ENCODE data around the gene APC2.

Gene APC2

DNA sequence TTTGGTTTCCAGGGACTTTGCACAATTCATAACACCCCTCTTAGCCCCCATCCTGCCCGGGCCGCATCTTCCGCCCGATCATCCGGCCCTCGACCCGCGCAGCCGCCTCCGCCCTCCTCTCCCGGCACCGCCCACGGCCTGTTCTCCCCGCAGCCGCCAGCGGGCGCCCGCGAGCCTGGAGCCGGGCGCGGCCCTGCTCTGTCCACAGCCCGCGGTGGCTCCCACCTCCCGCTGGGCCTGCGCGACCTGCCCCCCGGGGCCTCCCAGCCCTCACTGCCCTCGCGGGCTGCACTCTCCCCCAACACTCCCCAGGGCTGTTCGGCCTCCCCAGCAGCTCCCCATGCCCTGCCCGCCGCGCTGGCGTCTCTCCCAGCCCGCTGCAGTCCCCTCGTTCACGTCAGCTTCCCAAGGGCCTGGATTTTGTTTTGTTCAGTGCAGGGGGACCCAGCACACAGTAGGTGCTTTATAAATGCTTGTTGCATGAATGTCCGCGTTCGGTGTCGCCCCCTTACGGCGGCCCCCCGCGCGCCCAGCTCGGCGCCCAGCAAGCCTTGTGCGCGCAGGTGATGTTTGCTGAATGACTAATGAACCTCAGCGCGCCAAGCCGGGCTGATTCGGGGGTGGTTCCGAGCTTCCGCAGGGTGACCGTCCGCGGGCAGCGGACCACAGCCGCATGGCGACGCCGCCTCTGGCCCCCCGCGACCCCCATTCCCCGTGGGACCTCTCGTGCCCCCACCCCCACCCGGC is 4.6 kb upstream of the APC2 start:
- Histone ChIP-seq H3K36me3 (ENCODE audit: control insufficient read depth, insufficient read depth, low read length) (peaks cover 25% of the 10 kb centered on the region), H3K27me3 (ENCODE audit: control insufficient read depth, insufficient read depth, low read length) (peaks cover 48% of the 10 kb centered on the region), H3K9me3 (ENCODE audit: control insufficient read depth, insufficient read depth, low read depth, low read length) (no peaks in the 10 kb centered on the region), H3K4me3 (ENCODE audit: low read depth, low read length) (peak overlapping the region; percentile 75), H3K9ac (ENCODE audit: low read length) (peak overlapping the region; percentile 58), H3K4me1 (ENCODE audit: control insufficient read depth, insufficient read depth, low read length) (peaks cover 17% of the 10 kb centered on the region; the same call in 1 of the 2 replicates), H3K27ac (ENCODE audit: low read depth, low read length) (no peak overlapping the region)

DNA sequence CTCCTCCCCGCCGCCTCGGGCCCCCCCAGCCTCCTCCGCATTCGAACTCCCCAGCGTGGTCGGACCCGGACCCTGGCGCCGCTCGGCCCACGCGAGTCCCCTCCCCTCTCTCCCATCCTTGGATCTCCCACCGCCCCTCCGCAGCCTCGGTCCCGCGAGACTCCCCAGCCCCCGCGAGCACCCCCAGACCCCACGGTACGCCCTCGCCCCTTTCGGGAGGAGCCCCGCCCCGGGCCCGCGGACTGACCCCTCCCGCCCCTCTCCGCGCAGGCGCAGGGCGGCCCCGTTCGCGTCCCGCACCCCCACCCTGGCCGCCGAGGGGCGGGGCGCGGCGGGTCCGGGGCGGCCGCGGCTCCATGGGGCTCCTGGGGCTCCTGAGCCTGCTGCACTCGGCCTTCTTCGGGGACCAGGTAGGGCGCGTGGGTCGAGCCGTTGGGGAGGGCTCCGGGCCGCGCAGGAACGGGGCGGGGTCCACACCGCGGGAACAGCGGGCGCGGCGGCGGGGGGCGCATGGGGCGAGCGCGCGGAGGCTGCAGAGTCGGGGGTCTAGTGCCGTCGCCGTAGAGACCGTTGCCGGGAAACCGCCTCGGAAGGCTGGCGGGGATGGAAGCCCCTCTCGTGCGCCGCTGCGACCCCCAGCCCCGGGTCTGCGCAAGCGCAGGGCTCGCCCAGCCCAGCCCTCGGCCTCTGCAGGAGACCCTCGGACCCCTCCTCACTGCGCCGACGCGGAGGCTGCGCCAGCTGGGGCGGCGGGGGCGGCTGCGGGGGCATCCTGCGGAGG is 3.8 kb upstream of the APC2 start:
- Histone ChIP-seq H3K9ac (ENCODE audit: low read length) (no peak overlapping the region), H3K27ac (ENCODE audit: low read depth, low read length) (no peak overlapping the region), H3K27me3 (ENCODE audit: control insufficient read depth, insufficient read depth, low read length) (peaks cover 55% of the 10 kb centered on the region), H3K4me1 (ENCODE audit: control insufficient read depth, insufficient read depth, low read length) (peaks cover 17% of the 10 kb centered on the region; the same call in 1 of the 2 replicates), H3K9me3 (ENCODE audit: control insufficient read depth, insufficient read depth, low read depth, low read length) (no peaks in the 10 kb centered on the region), H3K36me3 (ENCODE audit: control insufficient read depth, insufficient read depth, low read length) (peaks cover 17% of the 10 kb centered on the region), H3K4me3 (ENCODE audit: low read depth, low read length) (peak overlapping the region; percentile 75)

DNA sequence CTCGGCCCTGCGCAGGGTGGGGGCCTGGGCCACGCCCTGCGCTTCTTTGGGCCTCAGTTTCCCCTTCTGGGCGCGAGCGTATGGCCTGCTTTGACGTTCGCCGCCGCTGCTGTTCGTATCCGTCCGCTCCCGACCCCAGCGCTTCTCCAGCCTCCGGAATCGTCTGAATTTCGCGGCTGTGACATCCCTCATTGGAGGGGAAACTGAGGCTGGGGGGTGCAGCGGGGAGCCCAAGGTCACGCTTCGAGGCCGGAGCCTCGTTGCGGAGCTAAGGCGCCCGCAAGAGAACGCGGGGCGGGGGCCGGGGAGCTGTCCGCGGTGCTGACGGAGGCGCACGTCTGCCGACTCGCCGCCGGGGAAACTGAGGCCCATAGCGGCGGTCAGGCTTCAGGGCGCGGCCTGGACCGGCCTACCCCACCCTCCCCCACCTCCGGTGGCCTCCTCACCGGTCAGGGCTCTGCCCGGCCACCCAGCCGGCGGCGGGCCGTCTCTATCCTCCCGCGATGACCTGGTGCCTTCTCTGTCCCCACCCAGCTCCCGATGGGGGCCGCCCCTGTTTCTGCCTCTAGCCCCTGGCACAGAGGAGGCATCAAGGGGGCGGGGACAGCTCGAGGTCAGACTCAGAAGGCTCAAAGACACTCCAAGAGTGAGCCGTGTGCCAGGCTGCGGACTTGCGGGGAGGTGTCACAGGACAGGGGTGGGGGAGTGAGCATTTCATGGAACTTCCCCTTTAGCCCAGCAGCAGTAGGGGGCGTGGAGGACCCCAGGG is 3.0 kb upstream of the APC2 start:
- H3K36me3 ChIP-seq (ENCODE audit: control insufficient read depth, insufficient read depth, low read length): peaks cover 10% of the 10 kb centered on the region
- no peak overlapping the region for H3K27ac ChIP-seq (ENCODE audit: low read depth, low read length)
- peaks cover 17% of the 10 kb centered on the region; the same call in 1 of the 2 replicates for H3K4me1 ChIP-seq (ENCODE audit: control insufficient read depth, insufficient read depth, low read length)
- H3K27me3 ChIP-seq (ENCODE audit: control insufficient read depth, insufficient read depth, low read length): peaks cover 63% of the 10 kb centered on the region
- H3K9me3 ChIP-seq (ENCODE audit: control insufficient read depth, insufficient read depth, low read depth, low read length): no peaks in the 10 kb centered on the region
- no peak overlapping the region for H3K9ac ChIP-seq (ENCODE audit: low read length)
- peak overlapping the region; percentile 75 for H3K4me3 ChIP-seq (ENCODE audit: low read depth, low read length)

DNA sequence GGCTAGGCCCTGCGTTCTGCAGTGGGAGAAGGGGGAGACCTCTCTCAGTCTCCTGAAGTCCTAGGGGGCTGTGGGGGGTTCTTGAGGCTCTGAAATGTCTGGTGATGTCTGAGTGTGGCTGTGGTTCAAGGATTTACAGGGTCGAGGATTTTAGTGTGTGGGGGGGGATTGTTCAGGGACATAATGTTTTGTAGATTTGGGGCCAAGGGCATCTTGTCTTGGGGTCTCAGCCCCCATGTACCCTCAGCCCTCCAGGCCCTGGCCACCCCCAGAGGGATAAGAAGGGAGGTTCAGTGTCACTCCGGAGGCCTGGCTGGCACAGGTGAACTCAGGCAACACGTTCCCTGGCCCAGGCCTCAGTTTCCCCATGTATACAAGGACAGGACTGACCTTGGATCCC is 2.4 kb upstream of the APC2 start:
- peaks cover 69% of the 10 kb centered on the region for H3K27me3 ChIP-seq (ENCODE audit: control insufficient read depth, insufficient read depth, low read length)
- no peaks in the 10 kb centered on the region for H3K9me3 ChIP-seq (ENCODE audit: control insufficient read depth, insufficient read depth, low read depth, low read length)
- H3K4me1 ChIP-seq (ENCODE audit: control insufficient read depth, insufficient read depth, low read length): peaks cover 21% of the 10 kb centered on the region; the same call in 1 of the 2 replicates
- no peak overlapping the region for H3K4me3 ChIP-seq (ENCODE audit: low read depth, low read length)
- H3K27ac ChIP-seq (ENCODE audit: low read depth, low read length): no peak overlapping the region
- H3K36me3 ChIP-seq (ENCODE audit: control insufficient read depth, insufficient read depth, low read length): peaks cover 3% of the 10 kb centered on the region
- H3K9ac ChIP-seq (ENCODE audit: low read length): no peak overlapping the region

DNA sequence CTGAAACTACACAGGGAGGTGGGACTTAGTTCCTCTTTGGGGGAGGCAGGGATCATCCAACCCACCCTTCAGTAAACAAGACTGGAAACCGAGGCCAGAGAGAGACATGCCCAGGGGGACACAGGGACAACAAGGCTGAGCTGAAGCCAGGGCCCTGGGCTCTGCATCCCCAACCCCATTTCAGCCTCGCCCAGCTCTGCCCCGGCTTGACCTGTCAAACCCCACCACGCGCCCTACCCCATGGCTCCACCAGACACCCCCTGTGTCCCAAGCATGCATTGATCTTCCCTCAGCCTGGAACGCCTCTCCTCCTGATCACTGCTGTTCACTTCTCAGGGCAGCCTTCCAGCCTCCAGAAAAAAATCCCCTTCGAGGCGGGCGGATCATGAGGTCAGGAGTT is 2.0 kb upstream of the APC2 start:
- H3K27ac ChIP-seq (ENCODE audit: low read depth, low read length): no peak overlapping the region
- no peaks in the 10 kb centered on the region for H3K36me3 ChIP-seq (ENCODE audit: control insufficient read depth, insufficient read depth, low read length)
- peaks cover 26% of the 10 kb centered on the region; the same call in 1 of the 2 replicates for H3K4me1 ChIP-seq (ENCODE audit: control insufficient read depth, insufficient read depth, low read length)
- no peaks in the 10 kb centered on the region for H3K9me3 ChIP-seq (ENCODE audit: control insufficient read depth, insufficient read depth, low read depth, low read length)
- no peak overlapping the region for H3K9ac ChIP-seq (ENCODE audit: low read length)
- no peak overlapping the region for H3K4me3 ChIP-seq (ENCODE audit: low read depth, low read length)
- peaks cover 74% of the 10 kb centered on the region for H3K27me3 ChIP-seq (ENCODE audit: control insufficient read depth, insufficient read depth, low read length)

DNA sequence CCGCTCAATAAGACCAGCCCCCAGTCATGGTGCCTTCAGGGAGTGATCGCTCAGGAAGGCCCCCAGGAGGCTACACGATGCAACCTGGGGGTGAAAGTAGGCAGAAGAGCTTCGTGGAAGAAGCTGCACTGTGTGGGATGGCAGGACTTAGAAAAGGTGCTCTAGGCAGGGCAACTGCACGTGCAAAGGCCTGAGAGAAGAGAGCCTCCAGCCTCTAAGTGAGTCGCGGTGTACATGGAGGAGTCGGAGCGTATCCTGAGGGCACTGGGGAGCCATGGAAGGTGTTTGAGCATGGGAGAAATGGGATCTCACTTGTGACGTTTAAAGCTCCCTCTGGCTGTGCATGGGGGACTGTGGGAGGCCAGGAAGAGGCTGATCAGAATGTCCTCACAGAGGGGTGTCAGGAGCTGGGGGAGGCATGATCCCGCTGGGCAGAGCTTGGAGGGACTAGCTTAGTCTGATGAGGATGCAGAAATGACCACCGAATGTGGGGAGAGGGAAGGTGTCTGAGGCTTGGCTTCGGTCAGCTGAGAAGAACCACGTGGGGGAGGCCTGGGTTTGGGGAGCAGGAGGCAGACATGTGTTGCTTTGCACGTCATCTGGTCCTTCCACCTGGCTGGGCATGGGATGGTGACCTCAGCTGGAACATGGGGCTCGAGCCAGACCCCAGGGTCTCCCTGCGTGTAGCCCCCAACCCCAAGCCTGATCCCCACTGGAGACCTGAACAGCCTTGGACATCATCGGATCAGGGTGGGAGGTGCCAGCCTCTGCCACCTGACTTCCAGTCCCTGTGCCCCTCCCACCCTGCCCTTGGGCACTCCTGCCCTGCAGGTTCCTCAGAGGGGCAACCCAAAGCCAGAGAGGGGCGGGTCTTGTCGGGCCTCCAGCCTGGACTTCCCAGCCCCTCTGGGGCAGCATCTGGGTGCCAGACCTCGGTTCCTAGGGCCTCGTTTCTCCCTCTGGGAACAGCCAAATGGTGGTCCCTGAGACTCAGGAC is 1.1 kb downstream of the APC2 start:
- peaks cover 99% of the 10 kb centered on the region for H3K27me3 ChIP-seq (ENCODE audit: control insufficient read depth, insufficient read depth, low read length)
- no peak overlapping the region for H3K27ac ChIP-seq (ENCODE audit: low read depth, low read length)

DNA sequence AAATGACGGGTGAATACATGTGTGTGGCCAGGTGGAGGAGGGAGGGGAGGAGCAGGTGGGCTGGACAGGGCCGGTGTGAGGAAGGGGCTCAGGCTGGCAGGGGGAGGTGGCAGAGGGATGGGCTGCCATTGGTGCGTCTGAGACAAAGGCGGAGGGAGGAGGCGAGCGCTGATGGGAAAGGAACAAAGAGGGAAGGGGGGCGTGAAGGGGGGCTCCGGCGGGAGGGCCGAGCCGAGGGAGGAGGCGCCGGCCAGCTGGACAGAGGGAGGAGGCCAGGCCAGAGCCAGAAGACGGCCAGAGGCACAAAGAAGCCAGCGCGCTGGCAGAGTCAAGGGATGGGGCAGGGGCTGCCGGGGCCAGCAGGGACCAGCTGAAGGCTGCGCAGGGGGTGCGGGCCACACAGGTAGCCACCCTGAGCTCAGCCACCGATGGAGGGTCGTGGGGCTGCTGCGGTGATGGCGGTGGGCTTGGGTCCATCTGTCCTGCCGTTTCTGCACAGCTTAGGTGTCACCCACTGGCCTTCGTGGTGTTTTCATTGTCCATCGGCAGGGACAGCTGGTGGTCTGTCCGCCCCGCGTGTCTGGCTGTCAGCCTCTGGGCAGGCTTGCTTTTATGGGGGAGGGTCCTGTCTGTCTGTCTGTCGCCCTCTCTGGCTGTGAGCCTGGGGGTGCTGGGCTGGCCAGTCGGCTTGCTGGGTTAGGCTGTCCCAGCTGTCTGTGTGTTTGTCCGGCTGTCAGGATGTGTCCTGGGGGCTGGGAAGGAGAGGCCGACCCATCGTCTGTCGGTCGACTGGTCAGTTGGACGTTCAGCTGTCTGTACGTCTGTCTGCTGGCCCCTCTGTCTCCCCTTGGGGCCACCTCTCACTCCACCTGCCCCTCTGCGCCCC is 2.2 kb downstream of the APC2 start:
- no peak overlapping the region for H3K4me3 ChIP-seq (ENCODE audit: low read depth, low read length)
- H3K27me3 ChIP-seq (ENCODE audit: control insufficient read depth, insufficient read depth, low read length): peaks cover 99% of the 10 kb centered on the region
- H3K9me3 ChIP-seq (ENCODE audit: control insufficient read depth, insufficient read depth, low read depth, low read length): no peaks in the 10 kb centered on the region
- H3K9ac ChIP-seq (ENCODE audit: low read length): no peak overlapping the region
- H3K27ac ChIP-seq (ENCODE audit: low read depth, low read length): no peak overlapping the region
- no peaks in the 10 kb centered on the region for H3K36me3 ChIP-seq (ENCODE audit: control insufficient read depth, insufficient read depth, low read length)
- peaks cover 16% of the 10 kb centered on the region for H3K4me1 ChIP-seq (ENCODE audit: control insufficient read depth, insufficient read depth, low read length)

More for the DNA sequence above, 1.1 kb downstream of the APC2 start:
- Histone ChIP-seq H3K4me3 (ENCODE audit: low read depth, low read length) (no peak overlapping the region), H3K4me1 (ENCODE audit: control insufficient read depth, insufficient read depth, low read length) (peaks cover 17% of the 10 kb centered on the region), H3K9me3 (ENCODE audit: control insufficient read depth, insufficient read depth, low read depth, low read length) (no peaks in the 10 kb centered on the region), H3K36me3 (ENCODE audit: control insufficient read depth, insufficient read depth, low read length) (no peaks in the 10 kb centered on the region), H3K9ac (ENCODE audit: low read length) (no peak overlapping the region)

DNA sequence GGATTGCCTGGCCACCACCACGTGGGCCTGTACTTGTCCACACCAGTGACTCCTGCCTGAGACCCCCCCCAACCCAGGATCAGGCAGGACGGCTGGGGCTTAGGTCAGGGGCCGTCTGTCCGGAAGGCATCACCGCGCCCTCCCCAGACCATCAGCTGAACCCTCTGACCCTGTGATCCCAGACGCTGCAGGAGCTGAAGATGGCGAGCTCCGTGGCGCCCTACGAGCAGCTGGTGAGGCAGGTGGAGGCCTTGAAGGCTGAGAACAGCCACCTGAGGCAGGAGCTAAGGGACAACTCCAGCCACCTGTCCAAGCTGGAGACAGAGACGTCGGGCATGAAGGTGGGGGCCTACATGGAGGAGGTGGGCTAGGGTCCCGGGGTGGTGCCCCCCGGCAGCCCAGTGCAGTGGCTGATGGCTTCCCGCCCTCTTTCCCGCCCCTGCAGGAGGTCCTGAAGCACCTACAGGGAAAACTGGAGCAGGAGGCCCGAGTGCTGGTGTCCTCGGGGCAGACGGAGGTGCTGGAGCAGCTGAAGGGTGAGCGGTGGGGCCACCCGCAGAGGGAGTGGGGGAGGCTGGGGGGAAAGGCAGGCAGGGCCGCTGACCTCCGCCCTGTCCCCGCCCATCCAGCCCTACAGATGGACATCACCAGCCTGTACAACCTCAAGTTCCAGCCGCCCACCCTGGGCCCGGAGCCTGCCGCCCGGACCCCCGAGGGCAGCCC is 3.0 kb downstream of the APC2 start:
- Histone ChIP-seq H3K4me1 (ENCODE audit: control insufficient read depth, insufficient read depth, low read length) (peaks cover 19% of the 10 kb centered on the region), H3K9ac (ENCODE audit: low read length) (no peak overlapping the region), H3K4me3 (ENCODE audit: low read depth, low read length) (no peak overlapping the region), H3K27me3 (ENCODE audit: control insufficient read depth, insufficient read depth, low read length) (peaks cover 99% of the 10 kb centered on the region), H3K27ac (ENCODE audit: low read depth, low read length) (no peak overlapping the region), H3K9me3 (ENCODE audit: control insufficient read depth, insufficient read depth, low read depth, low read length) (no peaks in the 10 kb centered on the region), H3K36me3 (ENCODE audit: control insufficient read depth, insufficient read depth, low read length) (no peaks in the 10 kb centered on the region)

Measured in HUES6 (cell line).